H1 (cell line): ENCODE results near the gene CTXN1. TPM values are rescaled to one million over a fixed set of nuclear protein-coding genes. Genes with fewer than 3 reads are reported as not detected.

Source experiments
- CHD1 ChIP-seq: IDR thresholded peaks from 2 replicates; pipeline ENCODE4 v1.6.1; 2012; ENCODE audit warnings: low read depth, low read length, improper control_type of control experiment
- EP300 ChIP-seq, 2 experiments: IDR thresholded peaks; 1 replicate in 1 of 2; 2 replicates in 1 of 2; pipeline ENCODE4 v1.6.1; 2011 to 2012; ENCODE audit warnings: low read depth in 2 of 2, low read length in 2 of 2, mild to moderate bottlenecking in 2 of 2, borderline replicate concordance in 1 of 2, inconsistent platforms in 1 of 2, moderate library complexity in 1 of 2
- RAD21 ChIP-seq, 2 experiments: IDR thresholded peaks in 1 of 2; conservative IDR thresholded peaks in 1 of 2; 2 replicates each; pipeline ENCODE4 v1.6.1; 2011; ENCODE audit warnings: low read depth in 2 of 2, low read length in 2 of 2, improper control_type of control experiment in 1 of 2, inconsistent platforms in 1 of 2, mild to moderate bottlenecking in 1 of 2, moderate library complexity in 1 of 2
- polyA plus RNA-seq, 7 experiments: library from polyadenylated mRNA; depleted of rRNA in 3 of 7; stranded (reverse) in 5 of 7; unstranded in 2 of 7; fragments of >200 nt in 5 of 7; fragments of 200-250 nt in 2 of 7; gene quantifications; 1 replicate in 5 of 7; 2 replicates in 1 of 7; 4 replicates in 1 of 7; pipeline versions ENCODE4 v1.2.1 to v1.2.3, GENCODE V29; 2011 to 2013; ENCODE audit warnings: missing spikeins in 2 of 7, mixed read lengths in 2 of 7
- total RNA-seq: library from RNA; stranded (reverse); fragmentation: NEBNext Ultra II Directional; extraction: Animal tissue kit (Norgen Biotek cat#: 25700); gene quantifications from 2 replicates; pipeline ENCODE4 v1.2.1, GENCODE V29; 2021
- TF ChIP-seq, protein P1 (sequence below): IDR thresholded peaks from 2 replicates; pipeline ENCODE4 v1.6.1; 2012; ENCODE audit warnings: low read length, inconsistent platforms
- TF ChIP-seq, protein P2 (sequence below): IDR thresholded peaks from 2 replicates; pipeline ENCODE4 v1.6.1; 2012; ENCODE audit warnings: inconsistent platforms

The CTXN1 gene
- total and polyA plus RNA-seq, 2 of the 8 experiments (the other 6 are each of a cell fraction or from before 2014, with no cell fraction given): 16.4 to 58.0 TPM

DNA sequence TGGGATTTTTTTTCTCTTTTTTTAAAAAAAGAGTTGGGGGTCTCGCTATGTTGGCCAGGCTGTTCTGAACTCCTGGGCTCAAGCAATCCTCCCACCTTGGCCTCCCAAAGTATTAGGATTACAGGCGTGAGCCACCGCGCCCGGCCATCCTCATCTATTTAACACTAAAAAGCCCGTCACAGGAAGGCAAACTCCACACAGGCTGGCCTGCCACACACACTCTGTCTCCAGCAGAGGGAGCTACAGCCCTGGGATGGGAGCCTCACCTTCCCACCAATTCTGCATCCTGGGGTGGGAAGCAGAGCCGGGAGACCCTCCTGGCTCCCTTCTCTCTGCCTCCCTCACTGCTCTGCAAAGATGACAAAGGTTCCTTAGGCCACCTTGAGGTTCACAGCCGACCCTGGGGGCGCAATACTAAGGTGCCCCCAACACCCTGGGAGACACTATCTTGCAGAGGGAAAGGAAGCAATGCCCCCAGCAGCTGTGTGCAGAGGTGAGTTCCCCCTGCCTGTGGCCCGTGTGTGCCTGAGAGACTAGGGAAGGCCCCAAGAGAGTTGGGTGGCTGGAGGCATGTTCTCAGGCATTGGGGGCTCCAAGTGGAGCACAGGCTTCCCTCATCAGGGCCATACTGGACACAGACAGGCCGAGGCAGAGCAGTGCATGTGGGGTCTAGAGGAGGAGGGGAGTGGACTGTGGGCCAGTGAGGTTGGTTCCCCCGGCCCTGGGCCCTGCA lies 44.9 kb upstream of the CTXN1 start (continued):
- no peak for TF ChIP-seq CHD1
- TF ChIP-seq RAD21 (IDR thresholded peaks at IDR 0.05 in 1 of 2, conservative IDR thresholded peaks at IDR 0.05 in 1 of 2; ENCODE audit: low read depth in 2 of 2, low read length in 2 of 2): peak; percentile 86
- TF ChIP-seq, protein P1, sequence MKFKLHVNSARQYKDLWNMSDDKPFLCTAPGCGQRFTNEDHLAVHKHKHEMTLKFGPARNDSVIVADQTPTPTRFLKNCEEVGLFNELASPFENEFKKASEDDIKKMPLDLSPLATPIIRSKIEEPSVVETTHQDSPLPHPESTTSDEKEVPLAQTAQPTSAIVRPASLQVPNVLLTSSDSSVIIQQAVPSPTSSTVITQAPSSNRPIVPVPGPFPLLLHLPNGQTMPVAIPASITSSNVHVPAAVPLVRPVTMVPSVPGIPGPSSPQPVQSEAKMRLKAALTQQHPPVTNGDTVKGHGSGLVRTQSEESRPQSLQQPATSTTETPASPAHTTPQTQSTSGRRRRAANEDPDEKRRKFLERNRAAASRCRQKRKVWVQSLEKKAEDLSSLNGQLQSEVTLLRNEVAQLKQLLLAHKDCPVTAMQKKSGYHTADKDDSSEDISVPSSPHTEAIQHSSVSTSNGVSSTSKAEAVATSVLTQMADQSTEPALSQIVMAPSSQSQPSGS: 0 out of 2 replicates have a peak, but pooled peaks have one; percentile 17
- TF ChIP-seq, protein P2, sequence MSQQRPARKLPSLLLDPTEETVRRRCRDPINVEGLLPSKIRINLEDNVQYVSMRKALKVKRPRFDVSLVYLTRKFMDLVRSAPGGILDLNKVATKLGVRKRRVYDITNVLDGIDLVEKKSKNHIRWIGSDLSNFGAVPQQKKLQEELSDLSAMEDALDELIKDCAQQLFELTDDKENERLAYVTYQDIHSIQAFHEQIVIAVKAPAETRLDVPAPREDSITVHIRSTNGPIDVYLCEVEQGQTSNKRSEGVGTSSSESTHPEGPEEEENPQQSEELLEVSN: peak; percentile 58
- no peak for TF ChIP-seq EP300 (IDR thresholded peaks at IDR 0.05; ENCODE audit: borderline replicate concordance in 1 of 2, low read depth in 2 of 2, low read length in 2 of 2)
